Osteocyte (in vitro differentiated cells): ENCODE measurements around the gene ZNF821. TPM values are rescaled to one million over a fixed set of nuclear protein-coding genes. Genes with fewer than 3 reads are reported as not detected.

Experiments
- DNase-seq: peaks from one replicate; pipeline ENCODE4 v3.0.0; 2021; ENCODE audit warnings: mixed read lengths; ENCODE audit not compliant: unreplicated experiment; ENCODE audit errors: extremely low spot score
- H3K27ac Mint-ChIP-seq: one replicate; pipeline ENCODE4 v1.8.0; 2021; ENCODE audit warnings: mild to moderate bottlenecking, mixed read lengths; ENCODE audit not compliant: unreplicated experiment
- H3K27me3 Mint-ChIP-seq: one replicate; pipeline ENCODE4 v1.8.0; 2021; ENCODE audit warnings: mixed read lengths; ENCODE audit not compliant: unreplicated experiment
- H3K36me3 Mint-ChIP-seq: one replicate; pipeline ENCODE4 v1.8.0; 2021; ENCODE audit warnings: mixed read lengths; ENCODE audit not compliant: unreplicated experiment
- H3K4me1 Mint-ChIP-seq: one replicate; pipeline ENCODE4 v1.8.0; 2021; ENCODE audit warnings: mixed read lengths; ENCODE audit not compliant: unreplicated experiment
- H3K4me3 Mint-ChIP-seq: one replicate; pipeline ENCODE4 v1.8.0; 2021; ENCODE audit warnings: mild to moderate bottlenecking, moderate library complexity, mixed read lengths; ENCODE audit not compliant: unreplicated experiment
- H3K9me3 Mint-ChIP-seq: one replicate; pipeline ENCODE4 v1.8.0; 2021; ENCODE audit warnings: mixed read lengths; ENCODE audit not compliant: unreplicated experiment
- total RNA-seq: library from RNA; stranded (reverse); gene quantifications from 2 replicates; pipeline ENCODE4 v1.2.1, GENCODE V29; 2021
- TF ChIP-seq, protein P1 (sequence below): fragments of 200-600 bp; sonication (generic); IDR thresholded peaks from 2 replicates; pipeline ENCODE4 v1.5.0; 2021; ENCODE audit warnings: antibody characterized with exemption, mild to moderate bottlenecking, moderate library complexity

Gene ZNF821
- total RNA-seq, 1 donor from 2014 or later, result 14.1 TPM

DNA sequence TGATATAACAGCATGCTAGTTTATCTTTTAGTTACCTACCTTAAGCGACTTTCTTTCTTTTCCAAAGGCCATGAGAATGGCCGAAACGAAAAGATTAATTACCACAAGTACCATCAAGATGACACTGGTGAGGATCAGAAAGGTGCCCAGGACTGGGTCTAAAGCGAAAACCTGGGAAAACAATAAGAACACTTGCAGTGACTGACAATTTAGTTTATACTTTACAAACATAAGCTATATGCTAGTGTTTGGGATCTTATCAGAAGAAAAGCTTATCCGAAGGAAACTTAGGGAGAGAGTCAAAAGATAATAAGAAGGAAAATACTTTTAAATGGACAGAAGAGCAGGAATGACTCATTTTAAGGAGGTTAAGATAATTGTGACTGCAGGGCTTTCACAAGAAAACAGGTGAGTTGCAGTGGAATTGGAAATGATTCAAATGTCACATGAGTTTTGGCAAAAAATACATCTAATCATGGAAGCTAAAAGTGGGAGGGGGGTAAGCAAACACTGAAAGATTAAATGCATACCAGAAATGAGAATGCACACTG lies 46.1 kb upstream of the ZNF821 start:
- TF ChIP-seq, protein P1, sequence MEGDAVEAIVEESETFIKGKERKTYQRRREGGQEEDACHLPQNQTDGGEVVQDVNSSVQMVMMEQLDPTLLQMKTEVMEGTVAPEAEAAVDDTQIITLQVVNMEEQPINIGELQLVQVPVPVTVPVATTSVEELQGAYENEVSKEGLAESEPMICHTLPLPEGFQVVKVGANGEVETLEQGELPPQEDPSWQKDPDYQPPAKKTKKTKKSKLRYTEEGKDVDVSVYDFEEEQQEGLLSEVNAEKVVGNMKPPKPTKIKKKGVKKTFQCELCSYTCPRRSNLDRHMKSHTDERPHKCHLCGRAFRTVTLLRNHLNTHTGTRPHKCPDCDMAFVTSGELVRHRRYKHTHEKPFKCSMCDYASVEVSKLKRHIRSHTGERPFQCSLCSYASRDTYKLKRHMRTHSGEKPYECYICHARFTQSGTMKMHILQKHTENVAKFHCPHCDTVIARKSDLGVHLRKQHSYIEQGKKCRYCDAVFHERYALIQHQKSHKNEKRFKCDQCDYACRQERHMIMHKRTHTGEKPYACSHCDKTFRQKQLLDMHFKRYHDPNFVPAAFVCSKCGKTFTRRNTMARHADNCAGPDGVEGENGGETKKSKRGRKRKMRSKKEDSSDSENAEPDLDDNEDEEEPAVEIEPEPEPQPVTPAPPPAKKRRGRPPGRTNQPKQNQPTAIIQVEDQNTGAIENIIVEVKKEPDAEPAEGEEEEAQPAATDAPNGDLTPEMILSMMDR, result no peak
- peaks cover 20% of the 10 kb centered on the region for H3K4me1 Mint-ChIP-seq
- no peak overlapping the region for H3K27ac Mint-ChIP-seq
- DNase-seq, result no peak
- no peaks in the 10 kb centered on the region for H3K9me3 Mint-ChIP-seq
- H3K36me3 Mint-ChIP-seq, result peaks cover 44% of the 10 kb centered on the region
- H3K4me3 Mint-ChIP-seq, result no peak overlapping the region
- H3K27me3 Mint-ChIP-seq, result no peaks in the 10 kb centered on the region

DNA sequence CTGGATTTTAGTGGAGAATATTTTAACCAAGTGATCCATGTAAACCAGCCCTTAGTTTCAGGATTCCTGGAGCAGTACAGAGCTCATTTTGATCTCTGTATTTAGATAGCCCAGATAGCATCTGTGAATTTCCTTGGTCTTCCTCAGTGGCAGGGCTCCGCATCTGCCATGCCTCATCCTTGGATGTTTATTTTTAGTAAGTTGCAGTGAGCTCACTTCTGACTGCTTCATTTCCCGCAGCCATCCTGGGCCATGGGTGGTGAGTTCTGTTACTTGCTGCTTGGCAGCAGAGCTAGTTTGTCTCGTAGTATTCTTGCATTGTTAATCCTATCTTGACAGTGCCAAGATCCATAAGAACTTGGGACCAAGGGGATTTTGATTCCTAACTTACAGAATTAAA lies 45.1 kb upstream of the ZNF821 start:
- Mint-ChIP-seq H3K4me3 (no peak overlapping the region), H3K36me3 (peaks cover 44% of the 10 kb centered on the region), H3K27me3 (no peaks in the 10 kb centered on the region), H3K9me3 (no peaks in the 10 kb centered on the region), H3K4me1 (peaks cover 20% of the 10 kb centered on the region), H3K27ac (peak overlapping the region; percentile 39)
- TF ChIP-seq, protein P1, result no peak
- no peak for DNase-seq

DNA sequence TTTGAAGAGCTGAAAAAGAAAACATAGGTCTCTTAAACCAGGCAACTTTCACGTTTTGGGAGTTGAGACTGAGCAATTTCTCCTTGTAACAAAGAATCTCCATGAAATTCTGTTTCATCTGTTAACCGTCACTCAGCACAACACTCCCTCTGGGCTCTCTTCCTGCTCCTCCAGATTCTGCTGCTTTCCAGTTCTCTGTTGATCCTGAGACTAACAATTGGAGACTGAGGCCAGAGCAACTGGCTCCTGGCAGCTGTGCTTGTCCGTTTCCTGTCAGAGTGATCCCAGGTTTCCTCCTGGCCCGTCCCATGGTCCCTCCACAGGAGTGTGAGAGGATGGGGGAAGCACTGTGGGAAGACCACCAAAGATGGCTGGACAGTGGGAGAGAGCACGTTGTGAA lies 43.8 kb upstream of the ZNF821 start:
- no peak for DNase-seq
- no peaks in the 10 kb centered on the region for H3K9me3 Mint-ChIP-seq
- TF ChIP-seq, protein P1, result no peak
- H3K27ac Mint-ChIP-seq, result peak overlapping the region; percentile 56
- H3K4me3 Mint-ChIP-seq, result no peak overlapping the region
- H3K36me3 Mint-ChIP-seq, result peaks cover 50% of the 10 kb centered on the region
- H3K27me3 Mint-ChIP-seq, result no peaks in the 10 kb centered on the region
- H3K4me1 Mint-ChIP-seq, result peaks cover 20% of the 10 kb centered on the region

DNA sequence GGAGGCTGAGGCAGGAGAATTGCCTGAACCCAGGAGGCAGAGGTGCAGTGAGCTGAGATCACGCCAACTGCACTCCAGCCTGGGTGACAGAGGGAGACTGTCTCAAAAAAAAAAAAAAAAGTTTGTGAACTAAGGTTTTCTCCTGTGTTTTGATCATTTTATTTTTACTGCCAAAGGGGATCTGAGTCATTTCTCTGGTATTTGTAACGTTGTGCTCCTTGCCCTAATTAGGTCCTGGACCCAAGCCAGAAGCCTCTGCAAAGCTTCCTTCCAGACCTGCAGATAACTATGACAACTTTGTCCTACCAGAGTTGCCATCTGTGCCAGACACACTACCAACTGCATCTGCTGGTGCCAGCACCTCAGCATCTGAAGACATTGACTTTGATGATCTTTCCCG lies 43.4 kb upstream of the ZNF821 start:
- peaks cover 20% of the 10 kb centered on the region for H3K4me1 Mint-ChIP-seq
- no peaks in the 10 kb centered on the region for H3K27me3 Mint-ChIP-seq
- H3K27ac Mint-ChIP-seq, result peak overlapping the region; percentile 72
- H3K36me3 Mint-ChIP-seq, result peaks cover 54% of the 10 kb centered on the region
- no peak for DNase-seq
- no peaks in the 10 kb centered on the region for H3K9me3 Mint-ChIP-seq
- TF ChIP-seq, protein P1, result no peak
- H3K4me3 Mint-ChIP-seq, result no peak overlapping the region

DNA sequence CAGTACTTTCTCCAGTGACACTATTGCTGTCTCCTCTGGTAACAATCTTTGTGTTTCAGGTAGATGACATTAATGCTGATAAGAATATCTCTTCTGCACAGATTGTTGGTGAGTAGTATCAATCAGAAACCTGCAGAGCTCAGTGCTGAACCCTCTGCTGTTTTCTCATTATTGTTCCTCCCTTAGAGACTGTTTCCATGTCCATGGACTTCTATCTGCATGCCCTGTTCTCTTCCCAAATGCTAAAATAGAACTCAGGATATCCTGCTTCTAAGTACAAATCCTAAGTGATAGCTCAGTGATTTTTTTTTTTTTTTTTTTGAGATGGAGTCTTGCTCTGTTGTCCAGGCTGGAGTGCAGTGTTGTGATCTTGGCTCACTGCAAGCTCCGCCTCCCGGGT lies 40.7 kb upstream of the ZNF821 start:
- peaks cover 20% of the 10 kb centered on the region for H3K4me1 Mint-ChIP-seq
- no peak overlapping the region for H3K4me3 Mint-ChIP-seq
- TF ChIP-seq, protein P1, result no peak
- DNase-seq, result no peak
- no peak overlapping the region for H3K27ac Mint-ChIP-seq
- no peaks in the 10 kb centered on the region for H3K9me3 Mint-ChIP-seq
- peaks cover 69% of the 10 kb centered on the region for H3K36me3 Mint-ChIP-seq
- no peaks in the 10 kb centered on the region for H3K27me3 Mint-ChIP-seq
